ENCODE measurements around the gene CDKL1. TPM values are rescaled to one million over a fixed set of nuclear protein-coding genes. Genes with fewer than 3 reads are reported as not detected.

CDKL1 gene
- total and polyA plus RNA-seq, 2 donors (not counting 1 experiment from before 2014, with no cell fraction given): 5.3 to 7.9 TPM

DNA sequence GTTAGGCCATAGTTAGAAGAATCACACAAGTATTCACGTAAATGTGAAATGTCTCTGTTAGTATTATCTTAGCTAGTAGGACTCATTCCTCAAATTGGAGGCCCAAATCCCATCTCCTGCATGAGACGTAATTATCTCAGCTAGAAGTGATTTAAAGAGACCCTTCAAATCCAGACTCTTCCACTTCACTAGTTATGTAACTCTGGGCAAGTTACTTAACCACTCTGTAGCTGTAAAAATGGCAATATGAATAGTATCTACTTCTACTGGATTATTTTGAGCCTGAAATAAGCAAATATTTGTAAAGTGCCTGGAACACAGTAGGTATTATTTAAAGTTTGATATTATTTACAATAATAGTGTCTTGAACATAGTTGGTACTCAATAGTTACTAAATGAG lies 28.4 kb upstream of the CDKL1 start:
- ChIA-PET POLR2A (no interaction called here), CTCF (no interaction called here)
- intact Hi-C loops (cut with micrococcal nuclease): no loop called here

DNA sequence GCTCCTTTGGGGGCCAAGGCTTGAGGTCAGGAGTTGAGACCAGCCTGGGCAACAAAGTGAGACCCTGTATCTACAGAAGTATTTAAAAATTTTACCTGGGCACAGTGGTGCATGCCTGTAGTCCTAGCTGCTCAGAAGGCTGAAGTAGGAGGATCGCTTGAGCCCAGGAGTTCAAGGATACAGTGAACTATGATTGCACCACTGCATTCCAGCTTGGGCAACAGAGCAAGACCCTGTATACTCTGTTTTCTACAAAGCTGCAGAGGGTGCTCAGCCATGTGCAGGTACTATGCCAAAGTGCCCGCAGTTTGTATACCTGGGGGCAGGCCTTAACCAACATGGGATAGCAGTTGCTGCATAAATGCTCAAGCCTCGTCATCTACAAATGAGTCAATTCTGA lies 26.8 kb upstream of the CDKL1 start:
- Mint-ChIP-seq H3K4me3 (no peak overlapping the region), H3K27ac (no peak overlapping the region), H3K9me3 (ENCODE audit: insufficient read depth) (no peaks in the 10 kb centered on the region), H3K4me1 (peaks cover 2% of the 10 kb centered on the region), H3K27me3 (no peaks in the 10 kb centered on the region)
- no peak for TF ChIP-seq EZH2 (IDR thresholded peaks at IDR 0.05; ENCODE audit: borderline replicate concordance, insufficient read depth, low read depth, low read length, poor library complexity, severe bottlenecking)
- TF ChIP-seq, protein P1, sequence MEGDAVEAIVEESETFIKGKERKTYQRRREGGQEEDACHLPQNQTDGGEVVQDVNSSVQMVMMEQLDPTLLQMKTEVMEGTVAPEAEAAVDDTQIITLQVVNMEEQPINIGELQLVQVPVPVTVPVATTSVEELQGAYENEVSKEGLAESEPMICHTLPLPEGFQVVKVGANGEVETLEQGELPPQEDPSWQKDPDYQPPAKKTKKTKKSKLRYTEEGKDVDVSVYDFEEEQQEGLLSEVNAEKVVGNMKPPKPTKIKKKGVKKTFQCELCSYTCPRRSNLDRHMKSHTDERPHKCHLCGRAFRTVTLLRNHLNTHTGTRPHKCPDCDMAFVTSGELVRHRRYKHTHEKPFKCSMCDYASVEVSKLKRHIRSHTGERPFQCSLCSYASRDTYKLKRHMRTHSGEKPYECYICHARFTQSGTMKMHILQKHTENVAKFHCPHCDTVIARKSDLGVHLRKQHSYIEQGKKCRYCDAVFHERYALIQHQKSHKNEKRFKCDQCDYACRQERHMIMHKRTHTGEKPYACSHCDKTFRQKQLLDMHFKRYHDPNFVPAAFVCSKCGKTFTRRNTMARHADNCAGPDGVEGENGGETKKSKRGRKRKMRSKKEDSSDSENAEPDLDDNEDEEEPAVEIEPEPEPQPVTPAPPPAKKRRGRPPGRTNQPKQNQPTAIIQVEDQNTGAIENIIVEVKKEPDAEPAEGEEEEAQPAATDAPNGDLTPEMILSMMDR (IDR thresholded peaks at IDR 0.05): no peak
- Histone ChIP-seq H3K9me3 (ENCODE audit: control extremely low read depth in 1 of 3, control insufficient read depth in 2 of 3, insufficient read depth in 1 of 3, low read length in 2 of 3) (no peaks in the 10 kb centered on the region), H3K27ac (ENCODE audit: low read length in 2 of 2) (no peak overlapping the region), H3K9ac (ENCODE audit: low read length) (no peak overlapping the region), H3K27me3 (replicated peaks in 1 of 4; ENCODE audit: control extremely low read depth in 1 of 4, control insufficient read depth in 3 of 4, insufficient read depth in 4 of 4, low read length in 3 of 4) (no peaks in the 10 kb centered on the region), H4K20me1 (ENCODE audit: control insufficient read depth, insufficient read depth, low read length, poor library complexity, severe bottlenecking) (no peaks in the 10 kb centered on the region), H3K4me3 (ENCODE audit: control extremely low read depth in 1 of 5, extremely low read depth in 1 of 5, insufficient read depth in 1 of 5, low read depth in 2 of 5, low read length in 4 of 5) (no peak overlapping the region), H2AFZ (ENCODE audit: insufficient read depth, low read depth, low read length, poor library complexity, severe bottlenecking) (no peak overlapping the region), H3K79me2 (ENCODE audit: control insufficient read depth, insufficient read depth, low read length) (no peaks in the 10 kb centered on the region), H3K4me2 (replicated peaks; ENCODE audit: low read depth, low read length, poor library complexity, severe bottlenecking) (no peak overlapping the region), H3K36me3 (replicated peaks in 1 of 2; ENCODE audit: control extremely low read depth in 1 of 2, control insufficient read depth in 1 of 2, extremely low read depth in 1 of 2, insufficient read depth in 2 of 2, low read length in 1 of 2) (peaks cover 11 to 31% of the 10 kb centered on the region in 2 experiments), H3K4me1 (ENCODE audit: control insufficient read depth in 2 of 2, insufficient read depth in 2 of 2, low read length in 2 of 2) (no peaks in the 10 kb centered on the region)
- POLR2A ChIA-PET: no interaction called here
- WGBS (ENCODE audit: insufficient coverage): 92% methylated on average over 2 of the region's 3 CpGs
- DNase-seq (no peak), ATAC-seq (ENCODE audit: low read depth) (no peak)
- CTCF ChIA-PET: interaction anchor here (0.6 to 1.4 kb wide), 3 partner anchors 10 to 155 kb away, joined by 3 read pairs; no protein-coding TSS in a partner anchor
- intact Hi-C loops (cut with micrococcal nuclease): no loop called here

More for the DNA sequence above, 28.4 kb upstream of the CDKL1 start:
- Mint-ChIP-seq H3K27me3 (no peaks in the 10 kb centered on the region), H3K4me1 (peaks cover 2% of the 10 kb centered on the region), H3K9me3 (ENCODE audit: insufficient read depth) (no peaks in the 10 kb centered on the region), H3K4me3 (no peak overlapping the region), H3K27ac (no peak overlapping the region)
- Histone ChIP-seq H4K20me1 (ENCODE audit: control insufficient read depth, insufficient read depth, low read length, poor library complexity, severe bottlenecking) (no peaks in the 10 kb centered on the region), H3K4me1 (ENCODE audit: control insufficient read depth in 2 of 2, insufficient read depth in 2 of 2, low read length in 2 of 2) (no peaks in the 10 kb centered on the region), H3K36me3 (replicated peaks in 1 of 2; ENCODE audit: control extremely low read depth in 1 of 2, control insufficient read depth in 1 of 2, extremely low read depth in 1 of 2, insufficient read depth in 2 of 2, low read length in 1 of 2) (peaks cover 7 to 23% of the 10 kb centered on the region in 2 experiments), H3K4me3 (ENCODE audit: control extremely low read depth in 1 of 5, extremely low read depth in 1 of 5, insufficient read depth in 1 of 5, low read depth in 2 of 5, low read length in 4 of 5) (no peak overlapping the region), H3K4me2 (replicated peaks; ENCODE audit: low read depth, low read length, poor library complexity, severe bottlenecking) (no peak overlapping the region), H2AFZ (ENCODE audit: insufficient read depth, low read depth, low read length, poor library complexity, severe bottlenecking) (no peak overlapping the region), H3K79me2 (ENCODE audit: control insufficient read depth, insufficient read depth, low read length) (no peaks in the 10 kb centered on the region), H3K9ac (ENCODE audit: low read length) (no peak overlapping the region), H3K27ac (ENCODE audit: low read length in 2 of 2) (no peak overlapping the region), H3K27me3 (replicated peaks in 1 of 4; ENCODE audit: control extremely low read depth in 1 of 4, control insufficient read depth in 3 of 4, insufficient read depth in 4 of 4, low read length in 3 of 4) (no peaks in the 10 kb centered on the region), H3K9me3 (ENCODE audit: control extremely low read depth in 1 of 3, control insufficient read depth in 2 of 3, insufficient read depth in 1 of 3, low read length in 2 of 3) (no peaks in the 10 kb centered on the region)
- TF ChIP-seq, protein P1 (IDR thresholded peaks at IDR 0.05): no peak
- no peak for TF ChIP-seq EZH2 (IDR thresholded peaks at IDR 0.05; ENCODE audit: borderline replicate concordance, insufficient read depth, low read depth, low read length, poor library complexity, severe bottlenecking)
- DNase-seq (no peak), ATAC-seq (ENCODE audit: low read depth) (no peak)
- no CpG with 5 or more reads among the region's 2 CpGs for WGBS (ENCODE audit: insufficient coverage)
